22Rv1 (cell line): Measurements from ENCODE around the gene WFS1.

Experiments
- CTCF ChIP-seq: fragments of 450-650 bp; IDR thresholded peaks from 2 replicates; pipeline ENCODE4 v1.5.1; 2017; ENCODE audit warnings: mild to moderate bottlenecking
- ZFX ChIP-seq: fragments of 450-650 bp; IDR thresholded peaks from 2 replicates; pipeline ENCODE4 v1.6.1; 2017; ENCODE audit warnings: antibody characterized with exemption, borderline replicate concordance

GRCh38 chr4:6227412-6228157, 42.1 kb upstream of the WFS1 start:
- TF ChIP-seq CTCF = no peak
- no peak for TF ChIP-seq ZFX
